ENCODE data around the gene SKI. TPM values are rescaled to one million over a fixed set of nuclear protein-coding genes. Genes with fewer than 3 reads are reported as not detected.
A peak's percentile ranks its signal among the peaks of the same experiment; 100 is the strongest.

Gene SKI
- total RNA-seq, 2 donors from 2014 or later: 135 to 138 TPM

DNA sequence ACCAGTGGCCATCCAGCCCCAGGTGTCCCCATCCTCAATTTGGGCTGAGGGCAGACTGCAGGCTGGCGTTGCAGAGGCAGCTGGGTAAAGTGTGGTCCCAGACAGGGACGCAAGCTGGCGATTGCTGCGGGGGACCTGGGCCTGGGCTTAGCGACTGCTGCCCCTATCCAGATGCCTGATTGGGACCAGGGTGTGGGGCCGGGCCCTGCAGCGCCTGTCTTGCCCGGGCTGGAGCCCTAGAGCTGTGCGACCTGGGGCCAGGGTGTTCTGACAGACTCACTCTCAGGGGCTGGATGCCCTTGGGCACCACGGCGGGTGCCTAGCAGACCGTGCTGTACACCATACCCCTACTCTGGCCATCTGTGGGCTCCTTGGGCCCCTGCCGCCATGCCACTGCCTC, 17.3 kb upstream of the SKI start:
- H3K9me3 ChIP-seq: no peaks in the 10 kb centered on the region
- peaks cover 60 to 90% of the 10 kb centered on the region in 2 donors for H3K4me1 ChIP-seq (ENCODE audit: control insufficient read depth in 1 of 2, low read depth in 2 of 2)
- TF ChIP-seq CTCF (IDR thresholded peaks at IDR 0.05): no peak
- no peak overlapping the region for H3K4me3 ChIP-seq
- ATAC-seq (ENCODE audit: insufficient number of reproducible peaks, low FRiP score, low read depth) (no peak), DNase-seq (ENCODE audit: low spot score) (no peak)
- no peaks in the 10 kb centered on the region for H3K27me3 ChIP-seq (replicated peaks; ENCODE audit: insufficient read depth)
- no peaks in the 10 kb centered on the region for H3K36me3 ChIP-seq
- H3K27ac ChIP-seq: peak overlapping the region; percentile 96 to 98

DNA sequence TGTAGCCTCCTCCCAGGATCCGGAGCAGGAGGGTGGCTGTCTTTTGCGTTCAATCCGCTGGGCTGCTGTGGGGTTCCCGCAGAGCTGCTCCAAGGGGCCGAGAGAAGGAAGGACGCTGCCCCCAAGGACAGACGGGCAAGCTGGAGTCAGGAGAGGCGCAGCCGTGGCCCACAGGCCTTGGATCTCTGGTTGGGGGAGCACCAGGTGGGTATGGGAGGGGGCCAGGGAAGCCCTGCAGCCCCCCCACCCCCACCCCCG, 15.9 kb upstream of the SKI start:
- no peak for ATAC-seq (ENCODE audit: insufficient number of reproducible peaks, low FRiP score, low read depth)
- Histone ChIP-seq H3K27me3 (replicated peaks; ENCODE audit: insufficient read depth) (no peaks in the 10 kb centered on the region), H3K4me1 (ENCODE audit: control insufficient read depth in 1 of 2, low read depth in 2 of 2) (peaks cover 47 to 75% of the 10 kb centered on the region in 2 donors), H3K4me3 (peak overlapping the region; percentile 69), H3K9me3 (no peaks in the 10 kb centered on the region), H3K36me3 (no peaks in the 10 kb centered on the region), H3K27ac (peak overlapping the region; percentile 100)
- no peak for DNase-seq (ENCODE audit: low spot score)
- TF ChIP-seq CTCF (IDR thresholded peaks at IDR 0.05): no peak

DNA sequence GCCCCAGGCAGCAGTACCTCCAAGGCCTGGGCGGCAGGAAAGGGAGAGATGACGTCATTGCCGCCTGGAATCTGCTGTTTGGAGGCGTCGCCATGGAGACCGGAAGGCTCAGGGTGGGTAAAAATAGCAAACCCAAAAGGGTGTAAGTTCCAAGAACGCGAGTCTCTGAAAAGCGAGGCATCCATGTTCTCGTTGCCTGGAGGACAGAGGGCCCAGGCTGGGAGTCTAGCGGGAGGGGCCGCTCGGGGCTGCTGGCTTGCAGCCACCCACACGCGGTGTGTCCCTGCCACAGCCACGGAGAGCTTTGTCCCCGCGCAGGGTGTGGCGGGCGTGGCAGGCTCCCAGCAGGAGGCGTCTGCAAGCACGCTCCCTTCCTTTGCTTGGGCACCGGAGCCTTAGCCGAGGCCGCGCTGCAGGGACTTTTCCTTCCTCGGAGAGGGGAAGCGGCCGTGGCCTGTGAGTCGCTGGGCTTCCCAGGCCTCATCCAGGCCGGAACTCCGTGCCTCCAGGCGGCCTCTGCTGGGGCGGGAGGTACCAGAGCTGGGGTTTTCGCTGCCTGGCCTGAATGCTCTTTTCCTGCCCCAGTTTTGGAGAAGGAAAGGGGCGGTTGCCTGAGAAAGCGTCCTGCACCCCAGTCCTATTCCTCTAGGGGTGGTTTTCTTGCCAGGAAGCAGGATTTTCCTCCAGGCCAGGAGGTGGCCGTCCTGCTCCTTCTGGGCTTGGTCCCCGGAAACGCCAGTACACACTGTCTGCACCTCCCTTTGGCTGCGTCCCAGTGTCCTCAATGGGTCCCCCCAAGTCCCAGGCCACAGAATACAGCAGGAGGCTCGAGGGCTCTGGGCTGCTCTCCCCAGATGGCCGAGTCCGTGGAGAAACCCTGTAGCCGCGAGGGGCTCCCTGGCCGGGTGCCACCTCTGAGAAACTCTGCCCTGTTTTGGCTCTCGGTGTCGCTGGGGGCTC, 15.3 kb upstream of the SKI start:
- H3K27ac ChIP-seq: peak overlapping the region; percentile 100
- no peaks in the 10 kb centered on the region for H3K9me3 ChIP-seq
- TF ChIP-seq CTCF (IDR thresholded peaks at IDR 0.05): peak; percentile 31
- ATAC-seq (ENCODE audit: insufficient number of reproducible peaks, low FRiP score, low read depth): peak; percentile 73
- no peaks in the 10 kb centered on the region for H3K27me3 ChIP-seq (replicated peaks; ENCODE audit: insufficient read depth)
- H3K4me1 ChIP-seq (ENCODE audit: control insufficient read depth in 1 of 2, low read depth in 2 of 2): peaks cover 44 to 70% of the 10 kb centered on the region in 2 donors
- H3K4me3 ChIP-seq: peak overlapping the region; percentile 69
- DNase-seq (ENCODE audit: low spot score): peak; percentile 92
- no peaks in the 10 kb centered on the region for H3K36me3 ChIP-seq

DNA sequence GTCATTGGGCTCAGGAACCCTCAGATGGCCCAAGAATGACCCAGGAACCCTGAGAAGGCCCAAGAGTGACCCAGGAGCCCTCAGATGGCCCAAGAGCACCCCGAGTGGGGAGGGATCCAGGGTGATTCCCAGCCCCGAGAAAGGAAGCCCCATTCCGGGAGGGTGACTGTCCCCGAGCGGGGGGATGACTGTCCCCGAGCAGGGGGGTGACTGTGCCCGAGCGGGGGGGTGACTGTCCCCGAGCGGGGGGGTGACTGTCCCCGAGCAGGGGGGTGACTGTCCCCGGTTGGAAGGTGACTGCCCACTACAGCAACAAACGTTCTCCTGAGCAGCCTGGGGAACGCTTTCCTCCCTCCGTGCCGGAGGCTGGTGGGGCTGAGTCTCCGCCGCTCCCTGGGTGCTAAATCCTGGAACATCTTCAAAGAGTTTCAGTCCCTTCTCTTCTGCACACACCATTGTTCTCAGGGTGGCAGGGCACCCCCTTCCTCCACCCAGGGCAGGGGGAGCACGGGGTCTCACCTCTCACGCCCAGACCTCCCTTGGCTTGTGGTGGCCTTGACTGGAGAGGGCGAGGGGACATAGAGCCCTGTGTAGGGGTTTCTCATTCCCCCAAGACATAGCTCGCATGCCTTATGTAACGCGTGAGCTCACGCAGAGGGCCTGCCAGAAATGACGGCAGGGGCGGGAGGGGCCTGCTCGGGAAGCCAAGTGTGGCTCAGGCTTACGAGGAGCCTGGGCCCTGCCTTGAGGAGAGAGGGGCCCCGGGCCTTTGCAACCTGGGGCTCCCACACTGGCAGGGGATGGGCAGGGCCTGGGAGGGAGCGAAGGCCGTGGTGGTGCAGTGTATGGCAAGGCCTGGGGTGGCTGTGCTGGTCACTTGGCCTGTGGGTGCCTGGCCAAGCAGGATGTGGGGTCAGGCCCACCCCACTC, 14.3 kb upstream of the SKI start:
- Histone ChIP-seq H3K4me1 (ENCODE audit: control insufficient read depth in 1 of 2, low read depth in 2 of 2) (peaks cover 40 to 60% of the 10 kb centered on the region in 2 donors), H3K36me3 (no peaks in the 10 kb centered on the region), H3K9me3 (no peaks in the 10 kb centered on the region), H3K27me3 (replicated peaks; ENCODE audit: insufficient read depth) (no peaks in the 10 kb centered on the region), H3K27ac (peak overlapping the region; percentile 100), H3K4me3 (peak overlapping the region; percentile 69)
- no peak for TF ChIP-seq CTCF (IDR thresholded peaks at IDR 0.05)
- DNase-seq (ENCODE audit: low spot score) (peak; percentile 63), ATAC-seq (ENCODE audit: insufficient number of reproducible peaks, low FRiP score, low read depth) (peak; percentile 39)

Data from thoracic aorta (tissue), 2 donors.